HG03060 (cell line): ENCODE results near the gene TPSG1.

Source experiments
- ATAC-seq: cut with Tn5 transposase; IDR thresholded peaks from one replicate; pipeline ENCODE4 v1.9.1; 2021; ENCODE audit warnings: low read depth, moderate number of reproducible peaks; ENCODE audit not compliant: unreplicated experiment

Gene TPSG1

GRCh38 chr16:1217526-1217925 lies 7.5 kb downstream of the TPSG1 start:
- ATAC-seq = no peak

- no peak for ATAC-seq
Observed at GRCh38 chr16:1216681-1217400, 8.2 kb downstream of the TPSG1 start.

GRCh38 chr16:1216296-1216619 lies 8.8 kb downstream of the TPSG1 start:
- no peak for ATAC-seq

- ATAC-seq = no peak
Observed at GRCh38 chr16:1215574-1216295, 9.3 kb downstream of the TPSG1 start.

- no peak for ATAC-seq
Observed at GRCh38 chr16:1214719-1215118, 10.3 kb downstream of the TPSG1 start.

- no peak for ATAC-seq
Observed at GRCh38 chr16:1213796-1214372, 11.2 kb downstream of the TPSG1 start.

GRCh38 chr16:1213231-1213630 lies 11.8 kb downstream of the TPSG1 start:
- no peak for ATAC-seq

- ATAC-seq = no peak
Observed at GRCh38 chr16:1212616-1213194, 12.4 kb downstream of the TPSG1 start.

- no peak for ATAC-seq
Observed at GRCh38 chr16:1211451-1212268, 13.4 kb downstream of the TPSG1 start.

- ATAC-seq = no peak
Observed at GRCh38 chr16:1210461-1210860, 14.6 kb downstream of the TPSG1 start.

GRCh38 chr16:1209081-1209480 lies 16.0 kb downstream of the TPSG1 start:
- no peak for ATAC-seq

GRCh38 chr16:1208239-1208830 lies 16.7 kb downstream of the TPSG1 start:
- ATAC-seq = no peak

- no peak for ATAC-seq
Observed at GRCh38 chr16:1206786-1207185, 18.3 kb downstream of the TPSG1 start.

GRCh38 chr16:1206326-1206725 lies 18.7 kb downstream of the TPSG1 start:
- no peak for ATAC-seq

GRCh38 chr16:1204933-1205332 lies 20.1 kb downstream of the TPSG1 start:
- no peak for ATAC-seq

GRCh38 chr16:1202274-1202673 lies 22.8 kb downstream of the TPSG1 start:
- ATAC-seq = no peak

- no peak for ATAC-seq
Observed at GRCh38 chr16:1201444-1201843, 23.6 kb downstream of the TPSG1 start.

- no peak for ATAC-seq
Observed at GRCh38 chr16:1200014-1200627, 24.9 kb downstream of the TPSG1 start.

GRCh38 chr16:1199347-1200013 lies 25.6 kb downstream of the TPSG1 start:
- no peak for ATAC-seq
